ENCODE data around the gene NECAB3. TPM values are rescaled to one million over a fixed set of nuclear protein-coding genes. Genes with fewer than 3 reads are reported as not detected.
"Not testable (repeated sequence)": the region's sequence is repeated elsewhere in the genome, so short reads cannot be mapped to it uniquely, and the experiment has no call there.

The NECAB3 gene
- total RNA-seq, 2 donors from 2014 or later = 18.5 to 18.8 TPM

- peaks cover 0 to 5% of the 10 kb centered on the region in 2 donors for H3K36me3 Mint-ChIP-seq (ENCODE audit: insufficient read depth in 2 of 2)
- H3K27ac Mint-ChIP-seq = no peak overlapping the region
- no peak overlapping the region for H3K4me3 Mint-ChIP-seq
- DNase-seq = no peak
- no peaks in the 10 kb centered on the region for H3K27me3 Mint-ChIP-seq (ENCODE audit: low read depth)
- peaks cover 6% of the 10 kb centered on the region for H3K4me1 Mint-ChIP-seq (ENCODE audit: low read depth)
- no peaks in the 10 kb centered on the region for H3K9me3 Mint-ChIP-seq
- ATAC-seq (replicated peaks in 1 of 2) = no peak
Observed at GRCh38 chr20:33704197-33704924, 30.1 kb upstream of the NECAB3 start.

DNA sequence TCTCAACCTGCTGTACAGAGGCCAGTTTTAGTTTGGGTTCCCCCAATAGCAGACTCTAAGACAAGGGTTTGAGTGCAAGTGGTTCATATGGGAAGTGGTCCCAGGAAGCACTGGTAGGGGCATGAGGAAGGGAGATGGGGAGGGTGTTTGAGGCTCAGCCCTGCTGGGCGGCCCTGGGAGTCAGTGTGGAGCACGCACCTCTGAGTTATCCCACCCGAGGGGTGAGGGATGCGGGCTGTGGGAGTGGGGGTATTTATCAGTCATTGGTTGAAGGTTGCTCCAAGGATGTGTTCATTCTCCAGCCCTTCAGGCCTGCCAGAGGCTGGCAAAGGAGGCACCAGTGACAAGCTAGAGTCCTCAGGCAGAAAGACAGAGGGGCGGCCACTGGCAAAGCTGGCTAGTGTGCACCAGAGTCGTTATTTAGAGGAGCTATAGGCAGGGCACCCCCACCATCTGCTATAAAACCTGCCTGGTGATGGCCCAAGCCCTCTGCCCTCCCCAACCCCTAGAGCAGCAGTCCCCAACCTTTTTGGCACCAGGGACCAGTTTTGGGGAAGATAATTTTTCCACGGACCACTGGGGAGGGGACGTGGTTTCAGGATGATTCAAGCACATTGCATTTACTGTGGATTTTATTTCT lies 29.4 kb upstream of the NECAB3 start:
- DNase-seq = no peak
- no peak overlapping the region for H3K4me3 Mint-ChIP-seq
- no peak overlapping the region for H3K27ac Mint-ChIP-seq
- no peak for ATAC-seq (replicated peaks in 1 of 2)
- H3K27me3 Mint-ChIP-seq (ENCODE audit: low read depth) = no peaks in the 10 kb centered on the region
- H3K4me1 Mint-ChIP-seq (ENCODE audit: low read depth) = no peaks in the 10 kb centered on the region
- H3K36me3 Mint-ChIP-seq (ENCODE audit: insufficient read depth in 2 of 2) = peaks cover 0 to 5% of the 10 kb centered on the region in 2 donors
- H3K9me3 Mint-ChIP-seq = no peaks in the 10 kb centered on the region

DNA sequence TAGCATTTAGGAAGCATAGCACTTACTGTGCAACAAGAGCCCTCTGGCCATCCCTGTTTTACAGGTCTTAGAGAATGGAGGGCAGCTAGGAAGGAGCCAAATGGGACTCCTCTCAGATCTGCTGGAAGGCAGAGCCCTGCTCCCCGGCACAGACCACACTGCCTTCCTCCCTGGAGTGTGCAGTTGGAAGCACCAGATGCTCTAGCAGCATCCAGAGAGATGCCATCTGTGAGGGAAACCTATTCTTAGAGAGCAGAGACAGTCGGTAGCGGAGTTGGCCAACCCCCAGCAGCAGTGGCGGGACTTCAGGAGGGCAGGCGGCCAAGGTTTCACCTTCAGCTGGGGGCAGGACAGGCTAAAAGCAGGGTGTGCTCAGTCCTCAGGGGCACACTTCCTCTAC lies 28.6 kb upstream of the NECAB3 start:
- Mint-ChIP-seq H3K36me3 (ENCODE audit: insufficient read depth in 2 of 2) (peaks cover 0 to 5% of the 10 kb centered on the region in 2 donors), H3K9me3 (no peaks in the 10 kb centered on the region), H3K4me1 (ENCODE audit: low read depth) (no peaks in the 10 kb centered on the region), H3K4me3 (no peak overlapping the region), H3K27ac (no peak overlapping the region), H3K27me3 (ENCODE audit: low read depth) (no peaks in the 10 kb centered on the region)
- no peak for DNase-seq
- no peak for ATAC-seq (replicated peaks in 1 of 2)

DNA sequence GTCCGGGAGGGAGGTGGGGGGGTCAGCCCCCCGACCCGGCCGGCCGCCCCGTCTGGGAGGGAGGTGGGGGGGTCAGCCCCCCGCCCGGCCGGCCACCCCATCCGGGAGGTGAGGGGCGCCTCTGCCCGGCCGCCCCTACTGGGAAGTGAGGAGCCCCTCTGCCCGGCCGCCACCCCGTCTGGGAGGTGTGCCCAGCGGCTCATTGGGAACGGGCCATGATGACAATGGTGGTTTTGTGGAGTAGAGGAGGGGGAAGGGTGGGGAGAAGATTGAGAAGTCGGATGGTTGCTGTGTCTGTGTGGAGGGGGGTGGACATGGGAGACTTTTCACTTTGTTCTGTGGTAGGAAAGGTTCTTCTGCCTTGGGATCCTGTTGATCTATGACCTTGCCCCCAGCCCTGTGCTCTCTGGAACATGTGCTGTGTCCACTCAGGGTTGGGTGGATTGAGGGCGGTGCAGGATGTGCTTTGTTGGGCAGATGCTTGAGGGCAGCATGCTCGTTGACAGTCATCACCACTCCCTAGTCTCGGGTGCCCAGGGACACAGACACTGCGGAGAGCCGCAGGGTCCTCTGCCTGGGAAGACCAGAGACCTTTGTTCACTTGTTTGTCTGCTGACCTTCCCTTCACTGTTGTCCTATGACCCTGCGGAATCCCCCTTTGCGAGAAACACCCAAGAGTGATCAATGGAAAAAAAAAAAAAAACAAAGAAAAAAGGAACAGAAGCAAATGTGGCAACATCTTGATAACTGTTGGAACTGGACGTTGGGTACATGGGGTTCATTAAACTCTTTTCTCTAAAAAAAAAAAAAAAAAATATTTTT lies 27.6 kb upstream of the NECAB3 start:
- DNase-seq (no peak), ATAC-seq (replicated peaks in 1 of 2) (no peak)
- no peaks in the 10 kb centered on the region for H3K27me3 Mint-ChIP-seq (ENCODE audit: low read depth)
- H3K36me3 Mint-ChIP-seq (ENCODE audit: insufficient read depth in 2 of 2) = peaks cover 0 to 5% of the 10 kb centered on the region in 2 donors
- H3K4me3 Mint-ChIP-seq = no peak overlapping the region
- H3K4me1 Mint-ChIP-seq (ENCODE audit: low read depth) = no peaks in the 10 kb centered on the region
- no peak overlapping the region for H3K27ac Mint-ChIP-seq
- no peaks in the 10 kb centered on the region for H3K9me3 Mint-ChIP-seq

- ATAC-seq (replicated peaks in 1 of 2); H3K27me3 Mint-ChIP-seq (ENCODE audit: low read depth); H3K27ac Mint-ChIP-seq; DNase-seq; H3K4me1 Mint-ChIP-seq (ENCODE audit: low read depth); H3K36me3 Mint-ChIP-seq (ENCODE audit: insufficient read depth in 2 of 2); H3K9me3 Mint-ChIP-seq; H3K4me3 Mint-ChIP-seq: not testable (repeated sequence)
Observed at GRCh38 chr20:33700696-33701441, 26.6 kb upstream of the NECAB3 start.

- not testable (repeated sequence) for ATAC-seq (replicated peaks in 1 of 2); H3K4me3 Mint-ChIP-seq; H3K27me3 Mint-ChIP-seq (ENCODE audit: low read depth); H3K9me3 Mint-ChIP-seq; H3K27ac Mint-ChIP-seq; H3K36me3 Mint-ChIP-seq (ENCODE audit: insufficient read depth in 2 of 2); H3K4me1 Mint-ChIP-seq (ENCODE audit: low read depth); DNase-seq
Observed at GRCh38 chr20:33698966-33699365, 24.7 kb upstream of the NECAB3 start.

DNA sequence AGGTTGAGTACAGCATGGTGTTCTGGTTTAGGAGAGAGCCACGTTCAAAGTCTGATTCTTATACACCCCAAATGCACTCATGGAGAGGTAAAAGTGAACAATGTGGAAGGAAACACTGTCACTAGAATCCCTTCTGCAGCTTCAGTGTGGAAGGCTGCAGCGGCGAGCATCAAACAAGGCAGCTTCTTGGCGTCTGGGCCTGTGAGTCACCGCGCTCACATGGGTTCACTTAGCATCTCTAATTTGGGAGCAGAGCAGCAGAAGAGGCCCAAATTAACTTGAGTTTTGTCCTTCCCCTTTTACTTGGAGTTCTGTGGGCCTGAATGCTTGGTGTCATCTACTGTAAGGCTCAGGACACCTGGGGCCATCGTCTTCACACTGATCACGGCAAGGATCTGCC lies 22.9 kb upstream of the NECAB3 start:
- no peak for DNase-seq
- H3K27me3 Mint-ChIP-seq (ENCODE audit: low read depth) = no peaks in the 10 kb centered on the region
- no peaks in the 10 kb centered on the region for H3K9me3 Mint-ChIP-seq
- peaks cover 0 to 5% of the 10 kb centered on the region in 2 donors for H3K36me3 Mint-ChIP-seq (ENCODE audit: insufficient read depth in 2 of 2)
- H3K4me1 Mint-ChIP-seq (ENCODE audit: low read depth) = no peaks in the 10 kb centered on the region
- no peak for ATAC-seq (replicated peaks in 1 of 2)
- no peak overlapping the region for H3K27ac Mint-ChIP-seq
- H3K4me3 Mint-ChIP-seq = no peak overlapping the region

DNA sequence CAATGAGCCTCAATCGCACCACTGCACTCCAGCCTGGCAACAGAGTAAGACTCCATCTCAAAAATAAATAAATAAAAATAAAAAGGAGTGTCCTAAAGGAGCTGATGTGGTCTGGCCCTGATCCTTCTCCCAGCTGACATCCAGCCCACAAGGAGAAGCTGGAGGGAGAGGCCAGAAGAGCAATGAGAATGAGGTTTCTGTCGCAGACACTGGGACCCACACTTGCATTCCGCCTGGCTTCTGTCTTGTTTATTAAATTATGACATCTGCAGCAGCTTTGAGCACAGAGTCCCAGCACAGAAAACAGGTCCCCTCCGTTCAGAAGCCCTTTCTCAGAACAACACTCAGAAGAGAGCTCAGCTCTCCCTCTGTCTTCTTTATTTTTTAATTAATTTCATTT lies 22.2 kb upstream of the NECAB3 start:
- H3K36me3 Mint-ChIP-seq (ENCODE audit: insufficient read depth in 2 of 2) = peaks cover 0 to 5% of the 10 kb centered on the region in 2 donors
- no peak overlapping the region for H3K4me3 Mint-ChIP-seq
- H3K4me1 Mint-ChIP-seq (ENCODE audit: low read depth) = peaks cover 2% of the 10 kb centered on the region
- H3K27ac Mint-ChIP-seq = no peak overlapping the region
- ATAC-seq (replicated peaks in 1 of 2) = no peak
- DNase-seq = no peak
- H3K9me3 Mint-ChIP-seq = no peaks in the 10 kb centered on the region
- no peaks in the 10 kb centered on the region for H3K27me3 Mint-ChIP-seq (ENCODE audit: low read depth)

GRCh38 chr20:33694639-33695012 lies 20.4 kb upstream of the NECAB3 start:
- DNase-seq (no peak), ATAC-seq (replicated peaks in 1 of 2) (no peak)
- Mint-ChIP-seq H3K27ac (no peak overlapping the region), H3K36me3 (ENCODE audit: insufficient read depth in 2 of 2) (no peaks in the 10 kb centered on the region), H3K4me1 (ENCODE audit: low read depth) (peaks cover 21% of the 10 kb centered on the region), H3K9me3 (no peaks in the 10 kb centered on the region), H3K27me3 (ENCODE audit: low read depth) (no peaks in the 10 kb centered on the region), H3K4me3 (no peak overlapping the region)

DNA sequence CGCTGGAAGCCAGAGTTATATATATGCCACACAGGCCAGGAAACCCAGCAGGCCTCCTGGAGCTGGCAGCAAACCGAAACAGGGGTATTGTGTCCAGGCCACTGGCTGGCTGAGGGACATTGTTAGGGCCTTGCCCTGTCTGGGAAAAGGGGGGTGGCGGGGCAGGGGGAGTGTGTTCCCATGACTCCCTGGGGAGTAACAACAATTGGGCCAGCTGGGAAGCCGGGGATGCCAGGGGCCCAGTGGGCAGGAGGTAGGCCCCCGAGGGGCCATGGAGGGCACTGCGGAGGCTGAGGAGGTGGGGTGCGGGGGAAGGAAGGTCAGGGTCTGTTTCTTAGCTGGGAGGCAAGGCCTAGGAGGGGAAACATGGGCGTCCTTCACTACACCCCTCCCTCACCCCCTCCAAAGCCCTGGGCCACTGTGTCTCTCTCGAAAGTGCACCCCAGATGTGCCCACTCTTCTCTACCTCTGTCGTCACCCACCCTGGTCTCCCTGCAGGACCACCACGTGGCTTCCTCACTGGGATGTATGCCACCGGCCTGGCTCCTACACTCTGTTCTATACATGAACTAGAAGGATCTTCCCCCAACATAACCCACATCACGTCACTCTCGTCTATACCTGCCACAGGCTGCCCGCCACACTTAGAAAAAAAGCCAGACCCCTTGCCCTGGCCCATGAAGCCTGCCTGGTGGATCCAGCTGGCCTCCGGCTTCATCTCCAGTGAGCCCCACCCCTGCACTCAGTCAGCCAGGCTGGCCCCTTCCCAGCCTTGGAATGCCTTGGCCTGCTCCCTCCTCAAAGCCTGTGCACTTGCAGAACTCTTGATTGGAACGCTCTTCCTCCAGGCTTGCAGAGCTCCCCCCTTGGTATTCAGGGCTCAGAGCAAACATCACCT lies 19.8 kb upstream of the NECAB3 start:
- Mint-ChIP-seq H3K36me3 (ENCODE audit: insufficient read depth in 2 of 2) (no peaks in the 10 kb centered on the region), H3K27ac (no peak overlapping the region)
- DNase-seq = no peak

DNA sequence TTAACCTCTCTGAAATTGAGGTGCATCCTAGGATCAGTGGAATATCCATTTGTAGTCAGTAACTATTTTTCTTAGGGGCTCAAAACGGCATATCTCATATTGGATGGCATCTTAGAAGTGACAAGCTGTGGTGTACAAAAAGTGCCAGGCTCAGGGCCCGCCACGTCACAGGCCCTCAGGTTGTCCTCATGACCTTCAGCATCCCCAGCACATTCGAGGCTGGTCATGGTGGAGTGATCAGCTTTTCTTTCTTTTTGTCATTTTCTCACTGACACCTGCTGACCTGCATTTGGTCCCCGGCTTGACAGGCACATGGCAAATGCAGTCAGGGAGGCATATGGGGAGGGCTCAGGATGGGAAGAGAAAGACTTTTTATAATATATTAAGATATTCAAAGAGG lies 19.1 kb upstream of the NECAB3 start:
- no peak overlapping the region for H3K4me3 Mint-ChIP-seq
- peaks cover 34% of the 10 kb centered on the region for H3K4me1 Mint-ChIP-seq (ENCODE audit: low read depth)
- H3K27me3 Mint-ChIP-seq (ENCODE audit: low read depth) = no peaks in the 10 kb centered on the region
- no peaks in the 10 kb centered on the region for H3K36me3 Mint-ChIP-seq (ENCODE audit: insufficient read depth in 2 of 2)
- ATAC-seq (replicated peaks in 1 of 2) = no peak
- DNase-seq = no peak
- no peaks in the 10 kb centered on the region for H3K9me3 Mint-ChIP-seq
- H3K27ac Mint-ChIP-seq = no peak overlapping the region

More for the DNA sequence above, 19.8 kb upstream of the NECAB3 start:
- Mint-ChIP-seq H3K4me1 (ENCODE audit: low read depth) (peaks cover 27% of the 10 kb centered on the region), H3K4me3 (no peak overlapping the region), H3K27me3 (ENCODE audit: low read depth) (no peaks in the 10 kb centered on the region), H3K9me3 (no peaks in the 10 kb centered on the region)
- no peak for ATAC-seq (replicated peaks in 1 of 2)

GRCh38 chr20:33689973-33690372 lies 15.7 kb upstream of the NECAB3 start:
- H3K9me3 Mint-ChIP-seq = no peaks in the 10 kb centered on the region
- H3K4me1 Mint-ChIP-seq (ENCODE audit: low read depth) = peaks cover 55% of the 10 kb centered on the region
- no peaks in the 10 kb centered on the region for H3K27me3 Mint-ChIP-seq (ENCODE audit: low read depth)
- H3K27ac Mint-ChIP-seq = peak overlapping the region; percentile 88
- peak; percentile 32 to 42 for ATAC-seq (replicated peaks in 1 of 2)
- peak overlapping the region; percentile 78 to 83 for H3K4me3 Mint-ChIP-seq
- H3K36me3 Mint-ChIP-seq (ENCODE audit: insufficient read depth in 2 of 2) = peaks cover 3 to 4% of the 10 kb centered on the region in 2 donors
- DNase-seq = peak; percentile 68 to 82
